Bronchial smooth muscle cell (primary cell): Measurements from ENCODE around the gene PCDHAC2. TPM values are rescaled to one million over a fixed set of nuclear protein-coding genes. Genes with fewer than 3 reads are reported as not detected.

Experiments
- total RNA-seq: library from RNA; depleted of rRNA; stranded (reverse); fragments of >200 nt; gene quantifications from 2 replicates; pipeline ENCODE4 v1.2.1, GENCODE V29; 2014

Gene PCDHAC2
- total RNA-seq = under 0.01 and 0.09 TPM in 2 replicates

GRCh38 chr5:140966293-140967225 is at the start of gene PCDHAC2:
PCDHAC2 (plus strand) TSS chr5:140966476; CDS start chr5:140966767, 291 bp downstream.

GRCh38 chr5:140925806-140926442 is 40.4 kb upstream of the PCDHAC2 start, which contains the start of gene PCDHAC1:
PCDHAC1 (plus strand) TSS chr5:140926299; CDS start chr5:140926893, 594 bp downstream.

Other genes starting within 250 kb of the PCDHAC2 start
- under 0.01 TPM in 2 replicates for gene PCDHA1, start 180.3 kb upstream of the PCDHAC2 start, total RNA-seq
- gene PCDHA2, start 171.6 kb upstream of the PCDHAC2 start, total RNA-seq = under 0.01 TPM in 1 of 2 replicates, not detected in the other
- gene PCDHA3, start 165.4 kb upstream of the PCDHAC2 start, total RNA-seq = 0.32 and 0.34 TPM in 2 replicates
- 0.32 and 0.86 TPM in 2 replicates for gene PCDHA4, start 159.4 kb upstream of the PCDHAC2 start, total RNA-seq
- under 0.01 and 0.09 TPM in 2 replicates for gene PCDHA5, start 144.9 kb upstream of the PCDHAC2 start, total RNA-seq
- 0.17 and 0.32 TPM in 2 replicates for gene PCDHA6, start 138.5 kb upstream of the PCDHAC2 start, total RNA-seq
- gene PCDHA7, start 132.2 kb upstream of the PCDHAC2 start, total RNA-seq = 0.26 and 0.47 TPM in 2 replicates
- gene PCDHA8, start 125.3 kb upstream of the PCDHAC2 start, total RNA-seq = 0.16 and 0.17 TPM in 2 replicates
- 0.09 and 0.16 TPM in 2 replicates for gene PCDHA9, start 118.1 kb upstream of the PCDHAC2 start, total RNA-seq
- under 0.01 and 0.26 TPM in 2 replicates for gene PCDHA10, start 110.6 kb upstream of the PCDHAC2 start, total RNA-seq
- gene PCDHA11, start 97.5 kb upstream of the PCDHAC2 start, total RNA-seq = 0.09 and 0.16 TPM in 2 replicates
- under 0.01 TPM in 2 replicates for gene PCDHA12, start 91.2 kb upstream of the PCDHAC2 start, total RNA-seq
- 0.09 and 0.16 TPM in 2 replicates for gene PCDHA13, start 84.4 kb upstream of the PCDHAC2 start, total RNA-seq
- under 0.01 and 0.09 TPM in 2 replicates for gene PCDHAC1, start 40.2 kb upstream of the PCDHAC2 start, total RNA-seq
- not detected in 2 replicates for gene PCDHB1, start 84.9 kb downstream of the PCDHAC2 start, total RNA-seq
- gene PCDHB2, start 128.1 kb downstream of the PCDHAC2 start, total RNA-seq = 1.3 and 8.4 TPM in 2 replicates
- 0.16 and 0.52 TPM in 2 replicates for gene PCDHB3, start 134.0 kb downstream of the PCDHAC2 start, total RNA-seq
- 0.94 TPM in 1 of 2 replicates, not detected in the other for gene PCDHB4, start 155.3 kb downstream of the PCDHAC2 start, total RNA-seq
- 0.32 and 3.3 TPM in 2 replicates for gene PCDHB5, start 168.7 kb downstream of the PCDHAC2 start, total RNA-seq
- gene PCDHB6, start 183.6 kb downstream of the PCDHAC2 start, total RNA-seq = 0.16 and 0.17 TPM in 2 replicates
- gene PCDHB7, start 206.2 kb downstream of the PCDHAC2 start, total RNA-seq = 0.32 and 0.60 TPM in 2 replicates
- gene PCDHB8, start 211.3 kb downstream of the PCDHAC2 start, total RNA-seq = 0.32 and 0.69 TPM in 2 replicates
- 0.16 and 2.1 TPM in 2 replicates for gene PCDHB16, start 215.9 kb downstream of the PCDHAC2 start, total RNA-seq
- 0.16 and 0.69 TPM in 2 replicates for gene PCDHB9, start 220.7 kb downstream of the PCDHAC2 start, total RNA-seq
- 0.47 and 1.4 TPM in 2 replicates for gene PCDHB10, start 225.9 kb downstream of the PCDHAC2 start, total RNA-seq
- 0.16 and 0.69 TPM in 2 replicates for gene PCDHB11, start 233.2 kb downstream of the PCDHAC2 start, total RNA-seq
- gene PCDHB12, start 242.2 kb downstream of the PCDHAC2 start, total RNA-seq = 0.16 and 0.86 TPM in 2 replicates
- gene PCDHB13, start 247.4 kb downstream of the PCDHAC2 start, total RNA-seq = 0.32 and 0.94 TPM in 2 replicates